ENCODE measurements around the gene KRTAP5-2. TPM values are rescaled to one million over a fixed set of nuclear protein-coding genes. Genes with fewer than 3 reads are reported as not detected.

The KRTAP5-2 gene
- total and polyA plus RNA-seq, 7 experiments from 2014 or later = not detected

DNA sequence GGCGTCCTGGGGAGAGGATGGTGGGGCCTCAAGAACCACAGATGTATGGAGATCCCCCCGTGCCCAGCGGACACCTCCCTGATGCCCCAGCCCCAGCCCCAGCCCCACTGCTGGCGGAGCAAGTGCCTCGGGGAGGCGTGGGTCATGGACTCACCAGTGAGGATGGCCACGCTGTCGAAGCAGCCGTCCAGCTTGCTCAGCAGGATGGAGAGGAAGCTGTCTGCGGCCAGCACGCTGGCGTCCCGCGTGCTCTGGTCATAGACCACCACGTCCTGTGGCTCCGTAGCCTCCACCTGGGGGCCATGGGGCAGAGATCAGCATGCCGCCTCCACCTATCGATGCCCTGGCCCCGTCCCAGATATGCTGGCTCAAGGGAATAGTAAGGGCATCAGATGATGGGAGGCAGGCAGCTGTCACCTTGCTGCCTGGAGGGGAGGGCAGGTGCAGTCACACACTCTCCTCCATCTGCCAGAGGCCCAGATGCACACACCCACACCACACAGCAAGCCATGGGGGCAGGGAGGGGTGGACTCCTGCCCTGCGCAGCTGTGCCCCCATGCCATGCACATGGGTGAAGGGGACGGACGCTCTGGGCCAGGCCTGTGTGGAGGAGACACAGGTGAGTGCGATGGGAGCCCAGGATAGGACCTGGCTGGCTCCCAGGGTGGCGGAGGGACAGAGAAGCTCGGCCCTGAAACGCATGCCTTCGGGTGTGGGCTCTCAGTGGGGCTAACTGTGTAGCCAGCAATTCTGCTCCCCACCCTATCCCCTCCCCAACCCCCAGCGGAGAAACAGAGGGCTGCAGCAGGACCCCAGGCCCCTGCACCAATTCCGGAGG is 34.2 kb downstream of the KRTAP5-2 start:
- H3K27me3 Mint-ChIP-seq = no peaks in the 10 kb centered on the region
- no peaks in the 10 kb centered on the region for H3K9me3 ChIP-seq (ENCODE audit: control insufficient read depth in 2 of 3, low read length in 3 of 3)
- peaks cover 0 to 4% (median 0%) of the 10 kb centered on the region in 5 donors for H3K36me3 Mint-ChIP-seq
- ChIA-PET CTCF (interaction anchor here (2.0 kb wide), 1 partner anchor 10 kb away, joined by 9 read pairs; no protein-coding TSS in a partner anchor), POLR2A (interaction anchor here (0.6 to 0.9 kb wide), 2 partner anchors 10 to 751 kb away, joined by 3 read pairs; no protein-coding TSS in a partner anchor)
- H3K4me1 Mint-ChIP-seq = peaks cover 0 to 5% (median 0%) of the 10 kb centered on the region in 7 donors
- H3K4me3 Mint-ChIP-seq = no peak overlapping the region
- no peak overlapping the region for H3K4me3 ChIP-seq (ENCODE audit: low read length)
- H3K27ac Mint-ChIP-seq = no peak overlapping the region
- no peaks in the 10 kb centered on the region for H3K27me3 ChIP-seq (ENCODE audit: control insufficient read depth in 2 of 2, insufficient read depth in 2 of 2, low read length in 2 of 2)
- no peaks in the 10 kb centered on the region for H3K9me3 Mint-ChIP-seq
- peaks cover 0 to 13% of the 10 kb centered on the region in 2 donors for H3K4me1 ChIP-seq (ENCODE audit: control insufficient read depth in 2 of 2, insufficient read depth in 2 of 2, low read length in 2 of 2)
- peaks cover 0 to 33% (median 0%) of the 10 kb centered on the region in 3 experiments for H3K36me3 ChIP-seq (ENCODE audit: control insufficient read depth in 2 of 3, insufficient read depth in 3 of 3, low read length in 3 of 3)
- no peak overlapping the region for H3K27ac ChIP-seq (ENCODE audit: low read depth, low read length)
- DNase-seq (peak in 1 of 9 donors; percentile 11), ATAC-seq (no peak)
- intact Hi-C loops (cut with micrococcal nuclease) = no loop called here

DNA sequence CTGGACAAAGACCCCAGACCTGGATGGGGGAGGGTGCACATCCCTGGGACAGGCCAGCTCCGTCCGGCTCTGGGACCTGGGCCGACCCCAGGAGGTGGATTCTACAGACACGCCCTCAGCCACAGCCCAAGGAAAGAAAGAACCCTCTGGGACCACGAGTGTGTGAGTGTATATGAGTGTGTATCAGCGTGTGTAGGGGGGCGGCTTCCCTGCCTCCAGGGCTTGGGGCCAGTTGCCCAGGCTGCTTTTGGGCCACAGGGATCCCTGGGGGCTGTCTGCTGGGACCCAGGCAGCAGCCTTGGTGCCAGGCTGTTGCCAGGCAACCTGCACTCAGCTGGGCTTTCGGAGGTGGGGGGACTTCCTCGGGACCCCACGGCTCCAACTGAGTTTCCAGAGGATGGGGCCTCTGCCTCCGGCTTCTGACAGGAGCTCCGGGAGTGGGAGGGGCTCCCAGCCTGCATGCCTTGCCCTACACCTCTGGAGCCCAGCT is 34.9 kb downstream of the KRTAP5-2 start:
- ChIA-PET POLR2A (interaction anchor here (0.9 kb wide), 1 partner anchor 10 kb away, joined by 3 read pairs; no protein-coding TSS in a partner anchor), CTCF (no interaction called here)
- Mint-ChIP-seq H3K4me3 (no peak overlapping the region), H3K4me1 (peaks cover 0 to 5% (median 0%) of the 10 kb centered on the region in 7 donors), H3K27ac (no peak overlapping the region), H3K27me3 (no peaks in the 10 kb centered on the region), H3K36me3 (peaks cover 0 to 4% (median 0%) of the 10 kb centered on the region in 5 donors), H3K9me3 (no peaks in the 10 kb centered on the region)
- intact Hi-C loops (cut with micrococcal nuclease) = no loop called here
- no peaks in the 10 kb centered on the region for H3K9me3 ChIP-seq (ENCODE audit: control insufficient read depth in 2 of 3, low read length in 3 of 3)
- no peak for DNase-seq
- ATAC-seq = no peak
- no peaks in the 10 kb centered on the region for H3K27me3 ChIP-seq (ENCODE audit: control insufficient read depth in 2 of 2, insufficient read depth in 2 of 2, low read length in 2 of 2)
- H3K36me3 ChIP-seq (ENCODE audit: control insufficient read depth in 2 of 3, insufficient read depth in 3 of 3, low read length in 3 of 3) = peaks cover 0 to 39% (median 0%) of the 10 kb centered on the region in 3 experiments
- H3K4me3 ChIP-seq (ENCODE audit: low read length) = no peak overlapping the region
- H3K4me1 ChIP-seq (ENCODE audit: control insufficient read depth in 2 of 2, insufficient read depth in 2 of 2, low read length in 2 of 2) = peaks cover 0 to 7% of the 10 kb centered on the region in 2 donors
- H3K27ac ChIP-seq (ENCODE audit: low read depth, low read length) = no peak overlapping the region

DNA sequence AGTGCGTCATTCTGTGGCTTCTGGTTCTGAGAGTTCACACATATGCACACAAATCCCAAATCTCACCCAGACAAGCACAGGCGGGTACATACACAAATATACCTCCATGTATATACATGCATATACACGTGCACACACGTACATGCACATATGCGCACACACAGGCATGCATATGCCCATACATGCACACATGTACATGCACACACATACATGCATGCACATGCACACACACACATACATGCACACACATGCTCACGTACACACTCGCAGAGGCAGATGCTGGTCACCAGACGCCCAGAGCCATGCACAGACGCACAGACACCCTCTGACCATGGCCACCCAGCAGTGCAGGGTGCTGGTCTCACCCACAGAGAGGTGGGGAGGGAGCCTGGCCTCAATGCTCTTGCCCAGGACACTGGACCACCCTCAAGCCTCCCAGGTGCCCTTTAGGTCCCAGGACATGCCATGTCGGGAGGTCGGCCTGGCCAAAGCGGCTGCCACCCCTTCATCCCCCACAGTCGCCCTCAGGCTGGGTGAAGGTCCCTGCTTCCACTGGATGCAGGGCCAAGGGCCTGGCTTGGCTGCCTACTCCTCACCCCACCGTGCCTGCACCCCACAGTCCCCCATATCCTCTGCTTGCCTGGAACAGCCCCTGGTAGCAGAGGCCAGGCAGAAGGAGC is 35.5 kb downstream of the KRTAP5-2 start:
- H3K27me3 ChIP-seq (ENCODE audit: control insufficient read depth in 2 of 2, insufficient read depth in 2 of 2, low read length in 2 of 2) = no peaks in the 10 kb centered on the region
- H3K27ac ChIP-seq (ENCODE audit: low read depth, low read length) = no peak overlapping the region
- peaks cover 0 to 43% (median 0%) of the 10 kb centered on the region in 3 experiments for H3K36me3 ChIP-seq (ENCODE audit: control insufficient read depth in 2 of 3, insufficient read depth in 3 of 3, low read length in 3 of 3)
- Mint-ChIP-seq H3K9me3 (no peaks in the 10 kb centered on the region), H3K36me3 (peaks cover 0 to 4% (median 0%) of the 10 kb centered on the region in 5 donors), H3K27me3 (no peaks in the 10 kb centered on the region), H3K4me1 (peaks cover 0 to 5% (median 0%) of the 10 kb centered on the region in 7 donors), H3K27ac (no peak overlapping the region), H3K4me3 (no peak overlapping the region)
- H3K4me3 ChIP-seq (ENCODE audit: low read length) = no peak overlapping the region
- intact Hi-C loops (cut with micrococcal nuclease) = no loop called here
- no peaks in the 10 kb centered on the region for H3K9me3 ChIP-seq (ENCODE audit: control insufficient read depth in 2 of 3, low read length in 3 of 3)
- peaks cover 0 to 1% of the 10 kb centered on the region in 2 donors for H3K4me1 ChIP-seq (ENCODE audit: control insufficient read depth in 2 of 2, insufficient read depth in 2 of 2, low read length in 2 of 2)
- ATAC-seq (no peak), DNase-seq (no peak)
- CTCF ChIA-PET = no interaction called here
- POLR2A ChIA-PET = interaction anchor here (0.9 kb wide), 1 partner anchor 11 kb away, joined by 3 read pairs; no protein-coding TSS in a partner anchor

DNA sequence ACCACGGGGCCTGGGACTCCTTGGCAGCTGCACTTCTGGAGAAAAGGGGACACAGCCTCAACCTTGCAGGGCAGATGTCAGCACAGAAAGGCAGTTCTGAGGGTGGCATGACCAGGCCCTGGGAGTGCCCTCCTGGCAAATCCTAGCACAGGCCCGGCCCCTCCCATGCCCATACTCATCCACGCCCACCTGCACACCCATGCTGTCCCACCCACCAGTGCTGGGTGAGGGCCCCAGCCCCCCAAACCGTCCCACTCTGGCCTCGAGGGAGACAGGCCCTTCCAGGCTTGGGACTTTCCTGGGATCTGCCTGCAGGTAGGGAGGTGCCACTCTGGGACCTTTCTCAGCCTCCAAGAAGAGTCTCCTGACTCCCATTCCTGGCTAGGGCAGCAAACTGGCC is 36.1 kb downstream of the KRTAP5-2 start:
- intact Hi-C loops (cut with micrococcal nuclease) = no loop called here
- H3K9me3 Mint-ChIP-seq = no peaks in the 10 kb centered on the region
- Histone ChIP-seq H3K4me1 (ENCODE audit: control insufficient read depth in 2 of 2, insufficient read depth in 2 of 2, low read length in 2 of 2) (no peaks in the 10 kb centered on the region), H3K27ac (ENCODE audit: low read depth, low read length) (no peak overlapping the region), H3K9me3 (ENCODE audit: control insufficient read depth in 2 of 3, low read length in 3 of 3) (no peaks in the 10 kb centered on the region), H3K4me3 (ENCODE audit: low read length) (no peak overlapping the region), H3K27me3 (ENCODE audit: control insufficient read depth in 2 of 2, insufficient read depth in 2 of 2, low read length in 2 of 2) (no peaks in the 10 kb centered on the region), H3K36me3 (ENCODE audit: control insufficient read depth in 2 of 3, insufficient read depth in 3 of 3, low read length in 3 of 3) (peaks cover 0 to 46% (median 0%) of the 10 kb centered on the region in 3 experiments)
- peaks cover 0 to 3% (median 0%) of the 10 kb centered on the region in 7 donors for H3K4me1 Mint-ChIP-seq
- no peaks in the 10 kb centered on the region for H3K27me3 Mint-ChIP-seq
- H3K4me3 Mint-ChIP-seq = no peak overlapping the region
- ChIA-PET CTCF (no interaction called here), POLR2A (no interaction called here)
- no peak overlapping the region for H3K27ac Mint-ChIP-seq
- peaks cover 0 to 4% (median 0%) of the 10 kb centered on the region in 5 donors for H3K36me3 Mint-ChIP-seq
- ATAC-seq (no peak), DNase-seq (no peak)

DNA sequence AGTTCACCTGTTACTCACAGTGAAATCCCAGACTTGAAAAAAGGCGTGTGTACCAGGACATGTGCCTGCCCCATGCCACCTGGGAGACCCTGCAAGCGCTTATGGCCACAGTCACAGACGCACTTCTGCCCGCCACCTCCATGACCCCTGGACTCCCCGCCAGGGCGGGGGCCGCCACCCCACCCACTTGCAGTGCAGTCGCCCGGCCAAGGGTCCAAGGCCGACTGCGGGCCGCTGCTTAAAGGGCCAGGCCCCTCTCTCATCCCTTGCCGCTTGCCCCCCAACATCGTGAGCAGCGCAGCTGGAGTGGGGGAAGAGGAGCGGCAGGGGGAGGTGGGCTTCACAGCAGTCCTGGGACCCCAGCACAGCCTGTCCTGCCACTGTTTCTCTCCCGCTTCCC is 36.8 kb downstream of the KRTAP5-2 start:
- Mint-ChIP-seq H3K36me3 (peaks cover 0 to 4% (median 0%) of the 10 kb centered on the region in 5 donors), H3K27me3 (no peaks in the 10 kb centered on the region), H3K27ac (no peak overlapping the region), H3K9me3 (no peaks in the 10 kb centered on the region), H3K4me3 (no peak overlapping the region), H3K4me1 (peaks cover 0 to 3% (median 0%) of the 10 kb centered on the region in 7 donors)
- H3K9me3 ChIP-seq (ENCODE audit: control insufficient read depth in 2 of 3, low read length in 3 of 3) = no peaks in the 10 kb centered on the region
- no peak overlapping the region for H3K27ac ChIP-seq (ENCODE audit: low read depth, low read length)
- ChIA-PET CTCF (no interaction called here), POLR2A (no interaction called here)
- no peaks in the 10 kb centered on the region for H3K27me3 ChIP-seq (ENCODE audit: control insufficient read depth in 2 of 2, insufficient read depth in 2 of 2, low read length in 2 of 2)
- ATAC-seq = no peak
- H3K4me1 ChIP-seq (ENCODE audit: control insufficient read depth in 2 of 2, insufficient read depth in 2 of 2, low read length in 2 of 2) = no peaks in the 10 kb centered on the region
- DNase-seq = no peak
- peaks cover 0 to 46% (median 0%) of the 10 kb centered on the region in 3 experiments for H3K36me3 ChIP-seq (ENCODE audit: control insufficient read depth in 2 of 3, insufficient read depth in 3 of 3, low read length in 3 of 3)
- no peak overlapping the region for H3K4me3 ChIP-seq (ENCODE audit: low read length)
- intact Hi-C loops (cut with micrococcal nuclease) = no loop called here

DNA sequence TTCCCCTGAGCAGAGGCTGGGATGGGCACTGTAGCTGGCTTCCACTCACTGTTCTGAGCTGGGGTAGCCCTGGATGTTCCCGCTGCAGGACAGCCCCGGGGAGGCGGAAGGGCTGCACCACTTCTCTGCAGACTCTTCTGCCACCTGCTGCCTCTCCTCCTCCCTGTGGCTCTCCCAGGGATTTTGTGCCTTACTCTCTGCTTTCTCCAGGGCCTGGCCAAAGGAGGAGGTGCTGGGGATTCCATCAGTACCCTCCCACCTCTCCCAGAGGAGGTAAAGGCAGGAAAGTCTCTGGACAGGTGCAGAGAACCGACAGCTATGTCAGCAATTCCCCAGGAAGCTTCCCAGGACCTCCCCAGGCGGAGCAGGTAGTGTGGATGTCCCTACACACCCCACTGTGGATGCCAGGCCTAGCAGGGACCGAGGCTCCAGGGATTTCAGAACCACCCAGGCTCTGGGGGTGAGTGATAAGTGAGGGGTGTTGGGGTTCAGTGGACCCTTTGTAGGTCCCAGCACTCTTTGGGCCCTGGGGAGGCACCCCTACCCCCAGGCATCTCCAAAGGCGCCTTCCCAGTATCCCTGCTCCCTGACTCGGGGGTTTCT is 37.3 kb downstream of the KRTAP5-2 start:
- Mint-ChIP-seq H3K4me3 (no peak overlapping the region), H3K27ac (no peak overlapping the region), H3K36me3 (peaks cover 0 to 4% (median 0%) of the 10 kb centered on the region in 5 donors), H3K9me3 (no peaks in the 10 kb centered on the region), H3K4me1 (peaks cover 0 to 3% (median 0%) of the 10 kb centered on the region in 7 donors), H3K27me3 (no peaks in the 10 kb centered on the region)
- Histone ChIP-seq H3K4me1 (ENCODE audit: control insufficient read depth in 2 of 2, insufficient read depth in 2 of 2, low read length in 2 of 2) (no peaks in the 10 kb centered on the region), H3K4me3 (ENCODE audit: low read length) (no peak overlapping the region), H3K9me3 (ENCODE audit: control insufficient read depth in 2 of 3, low read length in 3 of 3) (no peaks in the 10 kb centered on the region), H3K36me3 (ENCODE audit: control insufficient read depth in 2 of 3, insufficient read depth in 3 of 3, low read length in 3 of 3) (peaks cover 0 to 43% (median 0%) of the 10 kb centered on the region in 3 experiments), H3K27ac (ENCODE audit: low read depth, low read length) (no peak overlapping the region), H3K27me3 (ENCODE audit: control insufficient read depth in 2 of 2, insufficient read depth in 2 of 2, low read length in 2 of 2) (no peaks in the 10 kb centered on the region)
- CTCF ChIA-PET = interaction anchor here (1.1 kb wide), 1 partner anchor 14 kb away, joined by 3 read pairs; no protein-coding TSS in a partner anchor
- intact Hi-C loops (cut with micrococcal nuclease) = no loop called here
- ATAC-seq (no peak), DNase-seq (no peak)
- POLR2A ChIA-PET = interaction anchor here (1.1 kb wide), 1 partner anchor 10 kb away, joined by 3 read pairs; no protein-coding TSS in a partner anchor
